GM18508 (cell line): ENCODE measurements around the gene GPR107.

ENCODE experiments used
- ATAC-seq: cut with Tn5 transposase; IDR thresholded peaks from one replicate; pipeline ENCODE4 v1.9.1; 2021; ENCODE audit warnings: moderate number of reproducible peaks; ENCODE audit not compliant: insufficient read depth, unreplicated experiment

Gene GPR107

DNA sequence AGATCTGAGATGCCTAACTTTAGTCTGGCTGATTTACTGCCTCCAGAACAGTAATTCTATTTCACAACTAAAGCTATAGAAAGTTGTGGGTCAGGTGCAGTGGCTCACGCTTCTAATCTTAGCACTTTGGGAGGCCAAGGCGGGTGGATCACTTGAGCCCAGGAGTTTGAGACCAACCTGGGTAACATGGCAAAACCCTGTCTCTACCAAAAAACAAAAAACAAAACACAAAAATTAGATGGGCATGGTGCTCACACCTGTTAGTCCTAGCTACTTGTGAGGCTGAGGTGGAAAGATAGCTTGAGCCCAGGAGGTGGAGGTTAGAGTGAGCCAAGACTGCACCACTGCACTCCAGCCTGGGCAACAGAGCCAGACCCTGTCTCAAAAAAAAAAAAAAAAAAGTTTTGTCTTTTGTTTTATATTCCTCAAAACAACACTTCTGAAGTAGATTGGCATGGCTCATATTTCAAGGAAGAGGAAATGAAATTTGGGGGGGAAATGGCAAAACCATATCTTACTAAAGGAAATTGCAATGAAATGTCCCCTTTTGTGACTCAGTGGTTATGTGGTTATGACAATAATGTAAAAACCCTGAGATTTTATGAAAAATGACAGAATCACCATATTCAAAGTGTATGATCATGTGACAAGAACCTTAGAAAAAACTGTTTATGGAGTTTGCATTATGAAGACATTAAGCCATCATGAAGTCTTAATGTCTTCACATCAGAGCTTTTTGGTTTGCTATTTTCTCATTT lies 26.9 kb upstream of the GPR107 start:
- ATAC-seq = no peak

- ATAC-seq = no peak
Observed at GRCh38 chr9:130027533-130028365, 26.0 kb upstream of the GPR107 start.

GRCh38 chr9:130028493-130029222 lies 25.0 kb upstream of the GPR107 start:
- no peak for ATAC-seq

GRCh38 chr9:130029223-130029973 lies 24.3 kb upstream of the GPR107 start:
- ATAC-seq = no peak

- ATAC-seq = no peak
Observed at GRCh38 chr9:130030651-130031127, 23.0 kb upstream of the GPR107 start.

DNA sequence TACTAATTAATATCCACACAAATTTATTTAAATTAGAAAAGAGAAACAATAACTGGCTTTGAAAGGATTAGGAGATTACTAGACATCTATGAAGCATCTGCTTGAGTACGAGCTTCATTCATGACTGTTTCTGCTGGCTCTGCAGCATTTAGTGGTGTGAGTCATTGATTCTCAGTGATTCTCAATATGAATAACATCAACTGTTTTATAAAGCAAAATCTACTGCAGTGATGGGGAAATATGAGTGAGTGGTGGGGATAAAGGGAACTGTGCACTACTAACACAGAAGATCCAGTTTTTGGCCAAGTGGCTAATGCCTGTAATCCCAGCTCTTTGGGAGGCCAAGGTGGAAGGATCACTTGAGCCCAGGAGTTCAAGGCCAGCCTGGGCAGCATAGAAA lies 19.1 kb upstream of the GPR107 start:
- ATAC-seq = no peak

- no peak for ATAC-seq
Observed at GRCh38 chr9:130036099-130036498, 17.6 kb upstream of the GPR107 start.

DNA sequence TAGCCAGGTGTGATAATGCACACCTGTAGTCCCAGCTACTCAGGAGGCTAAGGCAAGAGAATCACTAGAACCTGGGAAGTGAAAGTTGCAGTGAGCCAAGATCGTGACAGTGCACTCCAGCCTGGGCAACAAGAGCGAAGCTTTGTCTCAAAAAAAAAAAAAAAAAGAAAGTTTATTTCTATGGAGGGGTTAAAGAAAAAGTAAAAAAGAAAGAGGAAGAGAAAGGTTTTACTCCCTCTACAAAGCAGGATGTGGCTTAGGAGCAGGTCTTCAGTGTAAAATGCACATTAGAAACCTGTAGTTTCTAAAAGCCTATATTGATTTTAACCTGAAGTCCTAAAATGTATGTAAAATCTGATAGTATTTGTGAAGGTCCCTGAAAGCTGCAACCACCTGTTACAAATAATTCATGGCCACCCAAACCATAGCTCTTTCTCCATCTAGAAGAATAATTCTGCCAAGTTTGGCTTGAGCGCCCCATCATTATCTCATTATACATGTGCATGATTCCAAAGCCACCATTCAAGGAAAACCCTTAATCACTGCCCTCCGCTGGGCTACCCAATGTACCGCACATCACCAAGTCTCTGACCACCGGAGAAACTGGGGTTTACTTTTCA lies 14.1 kb upstream of the GPR107 start:
- peak; percentile 31 for ATAC-seq

DNA sequence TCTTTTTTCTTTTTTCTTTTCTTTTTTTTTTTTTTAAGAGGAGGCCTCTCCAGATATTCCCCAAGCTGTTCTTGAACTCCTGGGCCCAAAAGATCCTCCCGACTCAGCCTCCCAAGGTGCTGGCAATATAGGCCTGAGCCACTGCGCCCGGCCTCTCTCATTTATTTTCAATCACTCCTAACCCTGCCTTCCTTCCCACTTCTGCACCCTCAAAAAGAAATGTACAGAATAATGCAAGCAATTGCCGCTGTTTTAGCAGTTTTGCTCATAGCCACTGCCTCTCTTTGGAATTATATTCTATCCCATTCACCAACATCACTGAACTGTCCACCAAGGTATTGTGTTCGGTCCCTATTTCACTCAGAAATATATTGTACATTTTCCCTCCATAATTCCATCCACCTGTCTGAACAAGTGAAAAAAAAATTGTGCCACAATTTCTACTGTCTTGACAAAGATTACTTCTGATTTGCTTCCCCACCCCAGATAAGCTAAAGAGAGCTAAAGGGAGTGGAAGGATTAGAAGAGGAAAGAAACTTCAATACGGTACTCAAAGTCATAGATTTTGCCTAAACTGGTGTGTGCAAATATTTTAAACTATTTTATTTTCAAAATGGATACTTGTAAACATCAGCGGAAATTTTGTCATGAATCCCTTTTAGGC lies 12.6 kb upstream of the GPR107 start:
- no peak for ATAC-seq

DNA sequence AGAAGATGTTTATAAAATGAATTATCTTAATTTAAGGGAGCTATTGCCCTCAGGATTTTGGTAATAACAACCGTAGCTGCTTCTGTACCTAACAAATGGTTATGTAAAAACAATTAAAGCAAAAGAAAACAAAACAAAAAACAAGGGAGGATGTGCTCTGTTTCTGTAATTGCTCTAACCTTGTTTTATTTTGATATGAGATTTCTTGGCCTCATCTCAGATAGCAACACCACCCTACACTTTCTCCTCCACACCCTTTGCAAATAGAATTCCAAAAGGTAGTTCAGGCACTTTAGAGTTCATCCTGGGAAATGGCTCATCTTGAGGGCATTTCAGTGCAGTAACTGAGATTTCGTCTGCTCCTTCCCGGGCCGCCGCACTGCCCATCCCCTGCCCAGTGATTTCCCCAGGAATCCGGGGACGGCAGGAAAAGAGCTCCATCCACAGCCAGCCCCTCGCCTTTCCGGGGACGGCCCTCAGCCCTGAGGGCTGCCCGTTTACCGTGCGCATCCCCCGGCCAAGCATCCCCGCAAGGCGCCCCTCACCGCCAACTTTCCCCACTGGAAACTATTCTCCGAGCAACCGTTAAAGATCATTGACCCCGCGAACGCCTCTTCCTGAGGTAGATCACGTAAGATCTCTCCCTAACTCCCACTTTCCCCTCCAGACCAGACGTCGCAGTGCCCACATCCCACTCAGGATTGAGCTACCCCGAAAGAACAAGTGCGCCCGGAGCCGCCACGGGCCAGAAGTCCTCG lies 11.9 kb upstream of the GPR107 start:
- no peak for ATAC-seq

DNA sequence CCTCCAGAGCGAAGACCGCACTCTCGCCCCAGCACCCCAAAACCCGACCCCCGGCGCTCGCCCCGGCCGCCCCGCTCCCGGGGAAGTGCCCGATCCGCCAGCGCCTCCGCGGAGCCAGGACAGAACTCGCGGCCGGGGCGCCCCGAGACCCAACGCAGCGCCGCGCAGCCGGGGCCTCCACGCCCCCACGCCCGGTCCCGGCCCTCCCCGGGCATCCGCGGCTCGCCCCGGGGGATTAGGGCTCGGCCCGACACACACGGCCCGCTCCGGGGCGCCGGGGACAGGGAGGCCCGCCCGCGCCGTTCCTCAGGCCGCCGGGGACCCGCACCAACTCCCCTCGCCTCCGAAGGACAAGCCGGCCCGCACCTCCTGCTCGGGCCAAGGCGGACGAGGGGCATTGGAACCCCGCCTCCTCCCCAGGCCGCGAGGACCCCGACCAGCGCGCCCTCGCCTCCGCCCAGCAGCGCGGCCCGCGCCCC lies 11.3 kb upstream of the GPR107 start:
- no peak for ATAC-seq

DNA sequence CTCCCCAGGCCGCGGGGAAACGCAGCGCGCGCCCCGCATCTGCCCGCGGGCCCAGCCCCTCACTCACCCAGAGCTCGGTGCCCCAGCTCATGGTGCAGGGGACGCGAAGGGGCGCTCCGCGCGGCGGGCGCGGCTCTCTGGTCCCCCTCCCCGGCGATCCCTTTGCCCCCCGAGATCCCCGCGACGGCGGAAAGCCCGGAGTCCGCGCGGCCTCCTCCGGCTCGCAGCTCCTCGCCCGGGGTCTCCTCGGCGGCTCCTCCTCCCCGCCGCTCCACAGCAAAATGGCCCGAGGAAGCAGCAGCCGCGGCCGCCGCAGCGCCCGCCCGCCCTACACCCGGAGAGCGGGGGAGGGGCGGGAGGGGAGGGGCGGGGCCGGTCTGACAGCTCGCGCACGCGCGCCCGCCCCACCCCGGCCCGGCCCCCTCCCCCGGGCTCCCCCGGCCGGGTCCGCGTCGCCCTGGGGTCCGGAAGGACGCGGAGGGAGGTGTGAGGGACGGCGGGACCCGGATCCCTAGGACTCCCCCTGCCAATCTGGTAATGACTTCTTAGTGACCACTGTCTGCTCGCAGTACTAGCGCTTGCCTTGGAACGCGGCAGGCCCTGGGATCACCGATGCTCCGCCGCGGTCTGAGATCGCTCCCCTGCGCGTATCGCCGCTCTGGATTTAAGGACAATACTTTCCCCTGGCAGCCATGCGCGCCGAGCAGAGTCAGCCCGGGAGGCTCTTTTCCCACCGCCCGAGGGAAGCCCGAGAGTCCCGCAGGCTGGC lies 10.6 kb upstream of the GPR107 start, which contains the start of gene FNBP1:
TSS of gene FNBP1 (minus strand) at position 305 of the 769 bp plus-strand sequence. CDS start at position 91, 214 bp downstream.
- ATAC-seq = no peak

DNA sequence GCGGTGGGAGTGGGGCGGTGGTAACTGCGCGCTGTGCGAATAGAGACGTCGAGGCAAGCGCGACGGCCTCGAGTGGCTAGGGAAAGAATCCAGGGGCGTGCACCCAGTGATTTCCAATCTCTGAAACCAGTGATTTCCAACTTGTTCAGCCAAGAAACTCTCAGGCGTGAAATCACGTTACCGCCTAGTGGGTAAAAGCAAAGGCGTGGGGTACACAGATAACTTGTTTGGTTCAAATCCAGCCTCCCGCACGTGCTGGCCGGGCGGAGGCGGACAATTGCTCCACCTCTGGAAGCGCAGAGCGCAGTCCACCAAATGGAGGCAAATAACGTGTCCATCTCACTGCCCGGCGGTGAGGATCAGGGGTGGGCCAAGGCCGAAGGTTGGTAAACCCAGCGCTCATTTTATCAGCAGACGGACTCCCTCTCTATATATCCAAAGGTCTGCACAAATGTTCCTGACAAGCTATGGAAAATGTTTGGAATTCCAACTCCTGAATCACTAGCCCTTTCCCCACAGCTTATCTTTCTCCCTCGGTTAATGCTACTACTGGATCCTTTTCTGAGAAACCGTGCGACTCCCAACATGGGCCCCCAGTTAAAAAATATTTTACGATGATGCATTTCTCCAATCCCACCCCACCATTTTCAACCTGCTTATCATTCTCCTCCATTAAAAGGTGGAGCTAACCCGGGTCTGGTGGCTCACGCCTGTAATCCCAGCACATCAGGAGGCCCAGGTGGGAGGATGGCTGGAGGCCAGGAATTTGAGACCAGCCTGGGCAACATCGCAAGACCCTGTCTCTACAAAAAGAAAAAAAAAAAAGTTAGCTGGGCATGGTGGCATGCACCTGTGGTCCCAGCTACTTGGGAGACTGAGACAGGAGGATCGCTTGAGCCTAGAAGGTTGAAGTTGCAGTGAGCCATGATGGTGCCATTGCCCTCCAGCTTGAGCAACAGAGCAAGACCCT lies 9.8 kb upstream of the GPR107 start:
- ATAC-seq = no peak

DNA sequence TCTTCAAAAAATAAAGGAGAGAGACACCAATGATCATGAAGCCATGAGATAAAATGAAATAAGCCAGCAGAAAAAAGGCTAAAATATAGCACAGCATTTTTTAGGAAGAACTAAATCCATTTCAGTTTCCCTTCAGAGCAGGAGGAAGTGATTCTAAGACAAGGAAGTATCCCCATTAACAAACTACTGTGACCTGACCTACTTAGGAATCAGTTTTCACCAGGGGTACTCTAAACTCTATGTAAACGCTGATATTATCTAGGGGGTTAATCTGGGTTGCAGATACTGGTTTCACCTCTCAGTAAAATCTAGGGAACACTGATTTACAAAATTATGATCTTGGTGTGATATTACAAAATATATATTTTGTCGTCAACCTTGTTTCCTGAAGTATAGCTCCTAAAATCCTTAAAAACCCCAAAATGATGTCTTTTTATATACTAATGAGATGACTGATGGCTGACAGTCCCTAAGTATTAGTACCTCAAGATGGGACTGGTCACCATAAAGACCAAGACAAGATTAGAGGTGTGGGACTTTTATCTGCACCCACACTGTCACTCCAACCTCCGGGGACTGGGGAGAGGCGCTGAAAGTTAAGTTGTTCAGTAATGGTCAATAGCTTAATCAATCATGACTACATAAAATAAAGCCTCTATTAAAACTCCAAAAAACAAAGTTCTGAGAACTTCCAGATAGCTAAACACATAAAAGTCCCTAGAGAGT lies 7.8 kb upstream of the GPR107 start:
- ATAC-seq = no peak

DNA sequence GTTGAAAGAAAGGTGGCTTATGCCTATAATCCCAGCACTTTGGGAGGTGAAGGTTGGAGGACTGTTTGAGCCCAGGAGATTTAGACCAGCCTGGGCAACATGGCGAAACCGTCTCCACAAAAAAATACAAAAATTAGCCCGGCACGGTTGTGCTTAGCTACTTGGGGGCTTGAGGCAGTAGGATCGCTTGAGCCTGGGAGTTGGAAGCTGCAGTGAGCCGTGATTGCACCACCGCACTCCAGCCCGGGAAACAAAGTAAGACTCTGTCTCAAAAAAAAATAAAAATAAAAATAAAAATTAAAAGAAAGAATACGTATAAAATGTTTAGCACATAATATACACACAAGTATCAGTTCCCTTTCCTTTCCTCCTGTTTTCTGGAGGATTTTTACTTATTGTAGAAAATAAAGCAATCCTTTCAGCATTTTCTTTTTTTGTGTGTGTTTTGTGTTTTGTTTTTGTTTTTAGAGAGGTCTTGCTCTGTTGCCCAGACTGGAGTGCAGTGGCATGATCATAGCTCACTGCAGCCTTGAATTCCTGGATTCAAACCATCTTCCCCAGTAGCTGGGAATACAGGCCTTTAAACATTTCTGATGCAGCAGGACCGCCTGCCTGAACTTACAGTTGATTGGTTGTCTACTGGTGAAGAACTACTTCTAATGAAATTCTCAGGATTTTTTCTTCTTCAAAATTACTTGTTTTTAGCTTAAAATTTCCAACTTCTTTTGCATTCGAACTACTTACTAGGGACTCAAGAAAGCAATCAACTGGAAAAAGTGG lies 4.1 kb upstream of the GPR107 start:
- no peak for ATAC-seq
